ENCODE data around the gene ARRB1.
"Not testable (repeated sequence)": the region's sequence is repeated elsewhere in the genome, so short reads cannot be mapped to it uniquely, and the experiment has no call there.

The ARRB1 gene

GRCh38 chr11:75371949-75372876 lies 20.8 kb upstream of the ARRB1 start:
- no peak for DNase-seq (ENCODE audit: low spot score)

DNA sequence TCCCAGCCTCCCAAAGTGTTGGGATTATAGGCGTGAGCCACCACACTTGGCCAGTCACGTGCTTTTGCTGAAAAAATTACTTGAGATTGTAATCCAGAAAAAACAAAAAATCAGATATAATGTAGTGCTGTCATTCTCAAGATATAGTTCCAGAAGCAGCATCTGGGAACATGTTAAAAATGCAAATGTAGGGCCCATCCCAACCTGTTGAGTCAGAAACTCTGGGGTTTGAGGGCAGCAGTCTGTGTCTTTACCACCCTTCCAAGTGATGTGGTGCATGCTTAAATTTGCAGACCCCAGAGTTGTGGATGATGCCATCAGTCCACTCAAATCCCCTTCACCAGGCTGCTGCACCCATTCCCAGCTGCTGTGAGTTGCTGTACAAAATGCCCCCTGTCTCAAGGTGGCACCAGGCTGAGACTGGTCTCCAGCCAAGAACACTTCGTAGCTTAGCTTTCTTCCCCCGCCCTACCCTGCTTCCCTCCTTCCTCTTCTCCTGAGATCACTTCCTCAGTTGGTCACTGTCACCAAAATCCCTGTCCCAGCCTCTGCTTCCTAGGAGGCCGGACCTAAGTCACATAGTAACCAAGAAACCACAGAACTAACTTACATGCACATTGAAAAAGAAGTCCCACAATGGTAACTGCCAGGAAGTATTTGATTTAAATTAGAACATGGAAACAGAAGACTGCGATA lies 18.2 kb upstream of the ARRB1 start:
- DNase-seq (ENCODE audit: low spot score), result no peak

DNA sequence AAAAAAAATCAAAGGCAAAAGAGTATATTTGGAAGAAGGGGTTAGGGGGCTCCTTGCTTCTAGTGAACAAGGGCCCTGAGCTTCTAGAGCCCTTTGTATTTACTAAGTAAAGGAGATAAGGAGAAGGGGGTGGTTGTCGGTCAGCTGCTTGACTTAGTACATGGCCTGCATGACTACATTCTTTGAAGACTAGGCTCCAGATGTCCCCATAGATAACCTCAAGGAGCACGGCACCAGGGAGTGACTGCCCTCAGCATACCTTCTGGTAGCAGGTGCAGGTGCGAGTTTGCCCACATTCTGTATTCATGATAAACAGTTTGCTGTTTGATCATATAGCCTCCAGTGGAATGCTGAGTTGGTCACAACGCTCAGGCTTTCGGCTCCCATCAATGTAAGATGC lies 15.4 kb upstream of the ARRB1 start:
- DNase-seq (ENCODE audit: low spot score), result not testable (repeated sequence)

DNA sequence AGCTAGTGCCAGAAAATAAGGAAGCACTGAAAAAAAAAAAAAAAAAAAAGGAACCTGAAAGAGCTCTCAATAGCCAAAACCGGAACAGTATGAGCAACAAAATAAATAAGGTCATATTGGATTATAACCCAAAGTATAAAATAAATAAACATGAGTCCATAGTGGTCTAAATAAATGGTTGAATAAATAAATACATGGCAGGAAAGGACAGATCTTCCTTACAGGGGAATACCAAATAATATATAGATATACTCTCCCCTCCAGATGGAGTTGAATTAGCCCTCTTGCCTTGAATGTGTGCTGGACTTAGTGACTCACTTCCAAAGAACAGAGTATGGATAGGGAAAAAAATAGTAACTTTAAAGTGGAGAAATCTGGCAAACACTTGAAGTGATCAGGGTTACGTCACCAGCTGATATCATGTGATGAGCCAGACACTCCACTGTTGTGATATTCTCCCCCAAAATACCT lies 14.3 kb upstream of the ARRB1 start:
- no peak for DNase-seq (ENCODE audit: low spot score)

DNA sequence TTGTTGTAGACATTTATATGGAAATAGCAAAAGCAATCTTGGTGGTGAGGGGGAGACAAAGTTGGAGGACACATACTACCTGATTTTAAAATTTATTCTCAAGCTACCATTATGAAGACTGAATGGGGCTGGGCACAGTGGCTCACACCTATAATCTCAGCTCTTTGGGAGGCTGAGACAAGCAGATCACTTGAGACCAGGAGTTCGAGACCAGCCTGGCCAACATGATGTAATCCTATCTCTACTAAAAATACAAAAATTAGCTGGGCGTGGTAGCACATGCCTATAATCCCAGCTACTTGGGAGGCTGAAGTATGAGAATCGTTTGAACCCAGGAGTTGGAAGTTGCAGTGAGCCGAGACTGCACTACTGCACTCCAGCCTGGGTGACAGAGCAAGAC lies 10.8 kb upstream of the ARRB1 start:
- not testable (repeated sequence) for DNase-seq (ENCODE audit: low spot score)

DNA sequence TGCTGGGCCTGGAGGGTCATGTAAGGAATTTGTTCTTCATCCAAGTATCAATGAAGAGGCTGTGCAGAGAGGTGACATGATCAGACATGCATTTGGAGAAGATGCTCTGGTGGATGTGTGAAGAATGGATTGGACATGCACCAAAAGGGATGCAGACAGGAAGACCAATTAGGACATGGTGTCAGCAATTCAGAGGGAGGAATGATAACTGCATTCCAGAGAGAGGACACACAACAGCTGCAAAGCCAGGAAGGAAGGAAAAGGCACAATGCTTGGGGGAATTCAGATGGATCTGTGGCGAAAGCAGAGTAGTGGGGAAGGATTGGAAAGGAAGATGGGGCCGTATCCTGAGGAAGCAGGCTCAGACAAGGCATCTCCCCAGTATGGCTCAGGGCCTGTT lies 5.2 kb upstream of the ARRB1 start:
- DNase-seq (ENCODE audit: low spot score), result no peak

- no peak for DNase-seq (ENCODE audit: low spot score)
Observed at GRCh38 chr11:75355051-75355450, 3.6 kb upstream of the ARRB1 start.

DNA sequence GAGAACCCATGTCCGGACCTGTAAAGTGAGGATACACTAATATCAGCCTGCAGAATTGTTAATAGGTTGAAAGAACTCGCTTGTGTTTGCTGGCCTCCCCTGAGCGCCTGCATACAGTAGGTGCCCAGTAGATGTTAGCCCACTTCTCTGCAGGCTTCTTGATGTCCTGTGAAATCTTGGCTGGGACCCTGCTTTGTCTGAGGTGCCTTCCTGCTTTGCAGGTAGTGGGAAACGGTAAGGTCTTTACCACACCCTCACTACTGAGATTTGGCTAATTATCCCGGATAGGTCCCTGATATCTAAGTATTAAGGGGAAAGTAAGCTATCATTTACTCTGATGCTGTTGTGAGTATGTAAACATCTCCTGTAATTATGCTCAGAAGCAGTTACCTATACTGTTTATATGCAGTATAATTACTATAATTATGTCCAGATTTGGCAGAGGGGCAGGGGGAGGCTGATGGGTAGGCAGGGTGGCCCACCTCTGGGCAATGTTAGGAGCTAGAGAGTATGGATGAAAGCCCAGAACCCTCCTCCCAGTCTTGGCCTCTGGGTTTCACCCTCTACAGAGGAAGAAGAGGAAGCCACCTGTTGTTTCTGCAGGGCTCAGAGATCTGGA lies 1.2 kb upstream of the ARRB1 start:
- DNase-seq (ENCODE audit: low spot score), result no peak

- peak; percentile 85 for DNase-seq (ENCODE audit: low spot score)
Observed at GRCh38 chr11:75351791-75352587, 528 bp upstream of the ARRB1 start.

DNA sequence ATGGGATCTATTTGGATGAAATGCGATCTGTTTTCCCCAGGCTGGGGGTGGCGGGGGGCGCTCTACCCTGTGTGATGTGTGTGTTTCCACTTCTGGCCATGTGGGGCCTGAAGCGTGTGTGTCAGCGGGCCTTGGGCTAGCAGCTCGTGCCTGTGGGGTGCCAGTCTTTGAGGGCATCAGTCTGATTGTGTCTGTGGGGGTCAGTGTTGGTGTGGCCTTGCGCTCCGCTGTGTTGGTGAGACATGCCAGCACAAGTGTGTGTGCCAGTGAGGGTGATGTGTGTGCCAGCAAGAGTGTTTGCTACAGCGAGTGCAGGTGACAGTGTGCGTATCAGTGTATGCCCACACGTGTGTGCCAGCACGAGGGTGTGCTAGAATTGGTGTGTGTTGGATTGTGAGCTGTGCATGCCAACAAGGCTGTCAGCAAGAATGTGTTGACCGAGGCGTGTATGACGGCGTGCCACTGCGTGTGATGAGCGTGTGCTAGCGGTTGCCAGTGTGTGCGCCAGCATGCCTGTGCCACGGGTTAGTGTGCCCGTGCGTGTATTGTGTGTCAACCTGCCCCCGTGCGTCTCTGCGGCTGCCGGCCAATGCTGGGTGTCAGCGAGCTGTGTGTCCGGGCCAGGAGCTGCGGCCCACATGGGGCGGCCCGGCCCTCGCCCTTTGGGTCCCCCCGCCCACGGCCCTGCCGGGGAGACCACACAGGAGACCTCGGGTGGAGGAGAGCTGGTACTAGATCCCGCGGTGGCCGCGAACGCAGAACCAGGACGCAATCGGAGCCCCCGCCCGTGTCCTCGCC lies 519 bp downstream of the ARRB1 start:
- peak; percentile 63 for DNase-seq (ENCODE audit: low spot score)

- DNase-seq (ENCODE audit: low spot score), result no peak
Observed at GRCh38 chr11:75350122-75350742, 1.2 kb downstream of the ARRB1 start.

DNA sequence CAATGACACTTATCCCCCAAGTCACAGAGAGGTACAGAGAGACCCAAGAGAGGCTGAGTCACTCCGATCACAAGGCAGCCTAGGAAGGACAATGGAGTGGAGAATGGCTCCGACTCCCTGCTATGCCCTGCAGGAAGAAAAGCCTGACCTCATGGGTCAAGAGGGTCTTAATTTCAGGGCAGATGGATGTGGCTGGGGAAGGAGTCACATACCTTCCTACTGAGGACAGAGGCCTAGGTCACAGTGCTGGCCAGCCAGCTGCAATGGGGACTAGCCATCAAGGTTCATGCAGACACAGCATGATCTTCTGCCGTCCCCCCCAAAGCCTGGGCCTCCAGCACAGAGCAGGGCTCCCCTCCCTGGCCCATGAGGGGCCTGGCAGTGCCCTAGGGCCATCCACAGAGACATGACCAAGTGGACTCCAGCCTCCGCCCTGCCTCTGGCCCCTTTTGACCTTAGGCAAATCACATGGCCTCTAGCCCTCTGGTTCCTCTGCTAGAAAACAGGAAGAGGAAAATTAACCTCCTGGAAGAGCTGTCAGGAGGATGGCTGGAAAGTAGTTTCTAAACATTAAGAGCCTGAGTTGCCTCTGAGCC lies 1.8 kb downstream of the ARRB1 start:
- DNase-seq (ENCODE audit: low spot score), result no peak

DNA sequence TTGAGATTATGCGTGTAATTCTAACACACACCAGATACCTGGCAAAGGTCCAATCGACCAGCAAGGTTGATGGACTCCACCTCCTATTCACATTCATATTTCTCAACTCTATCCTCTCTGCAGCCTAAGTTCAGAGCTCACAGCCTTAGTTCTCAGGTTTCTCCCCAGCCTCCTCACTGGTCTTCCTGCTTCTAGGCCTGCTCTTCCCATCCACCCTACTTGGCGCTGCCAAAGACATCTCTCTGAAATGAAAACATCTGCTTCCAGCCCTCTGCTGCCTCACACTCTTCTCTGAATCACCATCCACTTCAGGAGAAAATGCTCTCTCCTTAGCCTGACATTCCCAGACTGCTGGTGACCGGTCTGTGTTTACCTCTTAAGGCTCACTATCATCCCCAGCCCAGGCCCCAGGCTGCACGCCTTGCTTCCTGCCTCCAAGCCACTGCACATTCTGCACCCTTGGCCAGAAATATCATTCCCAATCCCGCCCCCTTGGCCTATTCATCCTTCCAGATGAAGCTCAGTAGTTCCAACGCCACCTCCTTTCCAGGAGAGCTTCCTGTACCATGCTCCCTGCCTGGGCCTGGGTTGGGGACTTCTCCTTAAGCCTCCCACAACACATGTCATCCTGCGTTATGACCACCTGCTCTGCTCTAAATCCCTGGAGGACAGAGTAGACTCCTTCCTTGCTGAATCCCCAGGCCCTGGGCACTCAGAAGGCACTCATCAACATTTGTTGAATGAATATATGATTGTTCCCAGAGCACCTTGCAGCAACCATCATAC lies 3.5 kb downstream of the ARRB1 start:
- DNase-seq (ENCODE audit: low spot score), result no peak

DNA sequence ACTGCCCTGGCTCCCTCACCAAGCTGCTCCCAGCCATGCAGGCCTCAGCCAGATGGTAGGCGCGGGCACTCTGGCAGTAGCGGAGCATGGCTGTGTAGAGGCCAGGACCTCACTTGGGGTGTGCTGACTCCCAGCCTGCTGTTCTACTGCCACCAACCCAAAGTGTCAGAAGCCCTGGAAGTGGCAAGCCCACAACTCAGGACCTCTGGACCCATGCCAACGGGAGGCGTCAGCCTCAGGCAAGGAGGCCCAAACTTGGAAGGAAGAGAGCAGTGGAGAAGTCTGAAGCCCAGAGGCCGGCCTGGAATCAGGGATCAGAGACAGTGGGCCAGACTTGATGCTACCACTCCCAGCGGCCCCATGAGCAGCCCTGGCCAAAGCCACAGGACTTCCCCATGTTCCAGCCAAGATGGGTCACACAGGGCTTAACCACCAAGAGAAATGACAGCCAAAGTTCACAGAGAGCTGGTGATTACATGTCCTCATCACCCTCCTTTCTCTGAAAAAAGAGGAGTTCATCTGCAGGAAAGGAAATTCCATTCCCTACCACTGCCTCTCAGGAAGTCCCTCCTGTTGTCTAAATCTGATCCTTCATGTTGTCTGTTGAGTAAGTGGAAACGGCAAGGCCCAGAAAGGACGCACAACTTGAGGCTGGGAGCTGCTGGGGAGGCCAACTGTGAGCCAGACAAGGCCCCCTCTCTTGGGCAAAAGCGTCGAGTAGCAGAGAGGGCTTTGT lies 4.4 kb downstream of the ARRB1 start:
- DNase-seq (ENCODE audit: low spot score), result no peak

DNA sequence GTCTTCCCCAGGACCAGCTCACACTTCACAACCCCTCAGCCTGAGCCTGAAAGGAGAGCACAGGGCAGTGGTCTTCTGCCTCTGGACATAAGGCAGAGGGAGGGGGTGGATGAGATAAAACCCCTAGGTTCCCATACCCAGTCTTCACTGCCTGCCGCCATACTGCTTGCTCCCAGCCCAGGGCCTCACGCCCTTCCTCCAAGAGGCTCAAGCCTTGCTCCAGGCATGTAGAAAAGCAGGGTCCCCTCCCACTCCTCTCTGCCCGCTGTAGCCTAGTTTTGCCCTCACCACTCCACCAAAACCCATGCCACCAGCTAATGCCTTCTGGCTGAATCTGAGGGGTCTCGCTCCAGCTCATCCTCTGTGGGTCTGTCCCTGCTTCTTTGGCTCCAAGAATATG lies 5.2 kb downstream of the ARRB1 start:
- no peak for DNase-seq (ENCODE audit: low spot score)

- DNase-seq (ENCODE audit: low spot score), result no peak
Observed at GRCh38 chr11:75345455-75346160, 5.9 kb downstream of the ARRB1 start.

DNA sequence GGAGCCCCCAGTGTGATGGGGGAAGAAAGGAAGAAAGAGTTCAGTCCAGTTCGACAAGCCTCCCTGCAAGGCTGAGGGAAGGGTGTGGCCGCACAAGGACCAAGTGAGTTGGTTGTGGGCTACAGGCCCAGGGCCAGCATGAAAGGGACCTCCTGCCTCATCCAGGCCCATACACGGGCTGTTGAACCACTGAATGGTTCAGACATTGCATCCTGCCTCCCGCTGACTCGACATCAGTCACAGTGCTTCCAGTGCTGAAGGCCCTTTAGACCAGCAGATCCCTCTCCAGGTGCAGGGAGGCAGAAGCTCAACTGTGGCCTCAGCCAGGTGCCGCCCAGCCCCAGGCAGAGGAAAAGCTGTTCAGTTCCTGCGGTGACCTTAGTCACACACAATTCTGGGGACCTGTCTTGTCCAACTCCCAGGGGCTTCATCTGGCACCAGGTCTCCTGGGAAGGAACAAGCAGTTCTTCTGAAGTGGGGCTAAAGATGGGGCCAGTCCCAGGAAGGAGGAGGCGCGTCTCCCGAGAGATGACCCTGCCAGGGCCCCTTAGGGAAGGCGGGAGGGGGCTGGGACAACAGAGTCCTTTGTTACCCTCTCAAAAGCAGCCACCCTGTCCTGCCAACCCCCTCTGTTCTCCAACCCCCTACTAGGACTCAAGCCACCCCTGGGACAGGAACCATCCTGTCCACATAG lies 6.6 kb downstream of the ARRB1 start:
- no peak for DNase-seq (ENCODE audit: low spot score)

Measured in SK-N-DZ (cell line).